ENCODE measurements around the gene ZNF143.

ZNF143 gene

GRCh38 chr11:9576701-9577381, 116.0 kb downstream of the ZNF143 start:
- DNase-seq, result no peak

- DNase-seq, result no peak
Measured at GRCh38 chr11:9577556-9577955, 116.7 kb downstream of the ZNF143 start.
